ENCODE measurements around the gene PRKCA. TPM values are rescaled to one million over a fixed set of nuclear protein-coding genes. Genes with fewer than 3 reads are reported as not detected.

The PRKCA gene
- total RNA-seq, 2 donors from 2014 or later: 84.9 to 93.9 TPM

DNA sequence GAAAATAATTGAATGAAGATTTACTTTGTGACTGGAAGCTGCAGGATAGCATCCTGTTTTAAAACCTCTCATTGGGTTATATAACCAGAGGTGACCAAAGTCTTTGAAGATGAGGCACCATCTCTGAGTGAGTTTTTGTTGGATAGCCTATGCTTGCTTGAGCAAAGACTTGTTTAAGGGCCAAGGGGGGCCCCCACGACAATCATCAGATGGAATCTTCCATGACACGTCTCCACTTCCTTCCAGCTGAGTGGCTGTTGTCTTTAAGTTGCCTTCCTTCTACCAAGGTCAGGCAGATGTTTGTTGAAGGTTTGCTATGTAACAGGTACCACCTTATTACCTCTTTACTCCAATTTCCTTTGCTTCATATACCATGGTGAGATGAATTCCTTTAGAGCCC is 188.8 kb downstream of the PRKCA start:
- DNase-seq: no peak

DNA sequence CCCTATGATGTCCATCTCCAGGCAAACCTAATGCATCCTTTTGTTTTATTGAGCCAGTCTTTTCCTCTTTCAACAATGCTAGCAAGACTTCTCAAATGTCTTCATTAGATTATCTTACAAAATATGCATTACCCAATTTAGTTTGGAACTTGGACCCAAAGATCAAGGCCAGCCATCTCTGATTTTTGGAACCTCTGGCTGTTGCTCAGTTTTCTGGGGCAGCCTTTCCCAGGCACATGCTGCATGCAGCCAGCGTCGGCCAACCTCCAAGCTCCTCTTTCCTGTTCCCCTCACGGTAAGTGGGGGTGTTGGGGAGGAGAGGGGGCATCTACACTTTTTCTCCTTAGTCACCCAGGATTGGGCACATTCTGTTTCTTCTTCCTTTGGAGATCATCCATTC is 189.3 kb downstream of the PRKCA start:
- H3K9me3 ChIP-seq (ENCODE audit: control insufficient read depth, low read length, poor library complexity, severe bottlenecking): no peaks in the 10 kb centered on the region
- Mint-ChIP-seq H3K36me3 (ENCODE audit: low read depth) (peaks cover 3% of the 10 kb centered on the region), H3K27me3 (no peaks in the 10 kb centered on the region), H3K4me3 (no peak overlapping the region), H3K27ac (peak overlapping the region; percentile 59), H3K4me1 (peaks cover 45% of the 10 kb centered on the region)
- DNase-seq (no peak), ATAC-seq (no peak)

More for the DNA sequence above, 188.8 kb downstream of the PRKCA start:
- Mint-ChIP-seq H3K27me3 (no peaks in the 10 kb centered on the region), H3K36me3 (ENCODE audit: low read depth) (peaks cover 3% of the 10 kb centered on the region), H3K4me3 (no peak overlapping the region), H3K27ac (peak overlapping the region; percentile 59), H3K4me1 (peaks cover 45% of the 10 kb centered on the region)
- H3K9me3 ChIP-seq (ENCODE audit: control insufficient read depth, low read length, poor library complexity, severe bottlenecking): no peaks in the 10 kb centered on the region
- ATAC-seq: no peak

- Mint-ChIP-seq H3K36me3 (ENCODE audit: low read depth) (peaks cover 3% of the 10 kb centered on the region), H3K27me3 (no peaks in the 10 kb centered on the region), H3K4me1 (peaks cover 43% of the 10 kb centered on the region), H3K27ac (peak overlapping the region; percentile 59), H3K4me3 (no peak overlapping the region)
- ATAC-seq (no peak), DNase-seq (no peak)
- H3K9me3 ChIP-seq (ENCODE audit: control insufficient read depth, low read length, poor library complexity, severe bottlenecking): no peaks in the 10 kb centered on the region
Observed at GRCh38 chr17:66492080-66492479, 189.7 kb downstream of the PRKCA start.

GRCh38 chr17:66492561-66493005 is 190.2 kb downstream of the PRKCA start:
- DNase-seq (no peak), ATAC-seq (no peak)
- peaks cover 3% of the 10 kb centered on the region for H3K36me3 Mint-ChIP-seq (ENCODE audit: low read depth)
- H3K27ac Mint-ChIP-seq: peak overlapping the region; percentile 59
- peaks cover 38% of the 10 kb centered on the region for H3K4me1 Mint-ChIP-seq
- no peaks in the 10 kb centered on the region for H3K27me3 Mint-ChIP-seq
- H3K4me3 Mint-ChIP-seq: no peak overlapping the region
- no peaks in the 10 kb centered on the region for H3K9me3 ChIP-seq (ENCODE audit: control insufficient read depth, low read length, poor library complexity, severe bottlenecking)

DNA sequence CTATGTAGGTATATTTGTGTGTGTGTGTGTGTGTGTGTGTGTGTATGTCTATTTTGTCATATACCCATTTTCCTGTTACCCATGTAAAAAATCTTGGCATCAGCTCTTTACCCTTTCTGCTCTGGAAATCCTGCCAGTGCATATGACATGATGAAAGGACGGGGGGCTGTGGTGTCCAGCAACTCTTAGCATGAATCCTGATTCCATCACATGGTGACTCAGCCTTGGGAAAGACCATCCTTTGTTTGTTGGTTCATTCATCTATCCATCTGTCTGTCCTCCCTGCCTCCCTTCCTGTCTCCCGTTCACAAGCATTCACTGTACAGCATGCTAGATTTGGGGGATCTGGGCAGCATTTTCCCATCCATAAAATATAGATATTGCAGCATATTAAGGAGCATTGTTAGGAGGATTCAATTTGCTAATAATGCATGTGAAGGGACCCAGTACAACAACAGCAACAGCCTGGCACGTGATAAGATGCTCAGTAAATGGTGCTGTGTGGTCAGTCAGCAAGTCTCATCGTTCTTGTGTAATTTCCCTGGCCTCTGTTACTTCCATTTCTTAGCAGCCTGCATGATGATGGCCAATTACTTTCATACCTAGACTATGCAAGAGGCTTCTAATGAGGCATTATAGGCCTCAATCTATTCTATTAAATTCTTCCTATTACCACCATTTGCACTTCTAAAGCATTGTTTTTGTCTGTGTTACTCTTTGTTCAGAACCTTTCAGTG is 191.0 kb downstream of the PRKCA start:
- H3K27ac Mint-ChIP-seq: no peak overlapping the region
- no peaks in the 10 kb centered on the region for H3K9me3 ChIP-seq (ENCODE audit: control insufficient read depth, low read length, poor library complexity, severe bottlenecking)
- DNase-seq: no peak
- ATAC-seq: no peak
- peak overlapping the region; percentile 10 for H3K4me3 Mint-ChIP-seq
- H3K36me3 Mint-ChIP-seq (ENCODE audit: low read depth): peaks cover 3% of the 10 kb centered on the region
- H3K27me3 Mint-ChIP-seq: no peaks in the 10 kb centered on the region
- H3K4me1 Mint-ChIP-seq: peaks cover 33% of the 10 kb centered on the region

GRCh38 chr17:66494023-66494803 is 191.8 kb downstream of the PRKCA start:
- no peaks in the 10 kb centered on the region for H3K27me3 Mint-ChIP-seq
- H3K27ac Mint-ChIP-seq: no peak overlapping the region
- peaks cover 6% of the 10 kb centered on the region for H3K36me3 Mint-ChIP-seq (ENCODE audit: low read depth)
- H3K4me1 Mint-ChIP-seq: peaks cover 38% of the 10 kb centered on the region
- ATAC-seq (peak; percentile 59), DNase-seq (no peak)
- no peaks in the 10 kb centered on the region for H3K9me3 ChIP-seq (ENCODE audit: control insufficient read depth, low read length, poor library complexity, severe bottlenecking)
- H3K4me3 Mint-ChIP-seq: peak overlapping the region; percentile 10

DNA sequence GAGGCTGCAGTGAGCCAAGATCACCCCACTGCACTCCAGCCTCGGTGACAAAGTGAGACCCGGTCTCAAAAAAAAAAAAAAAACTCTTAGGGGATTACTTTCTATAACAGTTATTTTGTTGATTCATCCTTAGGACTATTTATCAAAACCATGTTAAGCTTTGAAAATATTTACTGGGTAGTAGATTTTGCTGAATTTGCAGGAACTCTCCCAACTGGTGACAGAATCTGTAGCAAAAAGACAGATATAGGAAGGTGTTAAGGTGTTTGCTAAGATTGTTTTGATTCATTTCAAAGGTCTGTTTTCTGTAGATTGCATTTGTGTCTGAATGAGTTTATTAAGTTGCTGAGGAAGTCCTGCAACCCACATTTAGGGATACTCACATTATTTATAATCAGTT is 192.6 kb downstream of the PRKCA start:
- no peaks in the 10 kb centered on the region for H3K9me3 ChIP-seq (ENCODE audit: control insufficient read depth, low read length, poor library complexity, severe bottlenecking)
- ATAC-seq: no peak
- H3K36me3 Mint-ChIP-seq (ENCODE audit: low read depth): peaks cover 6% of the 10 kb centered on the region
- DNase-seq: no peak
- peaks cover 44% of the 10 kb centered on the region for H3K4me1 Mint-ChIP-seq
- H3K4me3 Mint-ChIP-seq: no peak overlapping the region
- no peak overlapping the region for H3K27ac Mint-ChIP-seq
- H3K27me3 Mint-ChIP-seq: no peaks in the 10 kb centered on the region

- no peak overlapping the region for H3K27ac Mint-ChIP-seq
- peaks cover 46% of the 10 kb centered on the region for H3K4me1 Mint-ChIP-seq
- peaks cover 6% of the 10 kb centered on the region for H3K36me3 Mint-ChIP-seq (ENCODE audit: low read depth)
- DNase-seq (no peak), ATAC-seq (no peak)
- H3K27me3 Mint-ChIP-seq: no peaks in the 10 kb centered on the region
- H3K9me3 ChIP-seq (ENCODE audit: control insufficient read depth, low read length, poor library complexity, severe bottlenecking): no peaks in the 10 kb centered on the region
- no peak overlapping the region for H3K4me3 Mint-ChIP-seq
Observed at GRCh38 chr17:66496306-66496705, 193.9 kb downstream of the PRKCA start.

DNA sequence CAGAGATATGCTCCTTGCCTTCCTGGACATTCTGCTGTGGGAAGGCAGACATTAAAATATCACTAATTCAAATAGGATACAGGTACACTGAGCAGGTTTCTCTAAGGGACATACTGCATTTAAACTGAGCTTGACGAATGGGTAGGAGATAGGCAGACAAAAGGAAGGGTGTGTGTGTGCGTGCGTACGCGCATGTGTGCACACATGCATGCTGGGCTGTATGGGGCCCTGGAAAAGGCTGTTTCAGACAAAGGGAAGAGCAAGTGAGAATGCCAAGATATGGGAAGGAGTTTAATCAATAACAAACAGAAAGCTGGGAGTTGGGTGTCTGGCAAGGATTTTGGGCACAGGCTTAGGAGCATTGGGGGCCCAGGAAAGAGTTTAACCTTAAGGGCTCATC is 196.2 kb downstream of the PRKCA start:
- Mint-ChIP-seq H3K27me3 (no peaks in the 10 kb centered on the region), H3K27ac (peak overlapping the region; percentile 77), H3K36me3 (ENCODE audit: low read depth) (peaks cover 6% of the 10 kb centered on the region), H3K4me3 (no peak overlapping the region), H3K4me1 (peaks cover 35% of the 10 kb centered on the region)
- DNase-seq: no peak
- no peak for ATAC-seq
- no peaks in the 10 kb centered on the region for H3K9me3 ChIP-seq (ENCODE audit: control insufficient read depth, low read length, poor library complexity, severe bottlenecking)

GRCh38 chr17:66506641-66507040 is 204.2 kb downstream of the PRKCA start:
- Mint-ChIP-seq H3K36me3 (ENCODE audit: low read depth) (no peaks in the 10 kb centered on the region), H3K4me1 (peaks cover 36% of the 10 kb centered on the region), H3K27ac (no peak overlapping the region), H3K27me3 (no peaks in the 10 kb centered on the region), H3K4me3 (no peak overlapping the region)
- H3K9me3 ChIP-seq (ENCODE audit: control insufficient read depth, low read length, poor library complexity, severe bottlenecking): no peaks in the 10 kb centered on the region
- DNase-seq: no peak
- ATAC-seq: no peak

DNA sequence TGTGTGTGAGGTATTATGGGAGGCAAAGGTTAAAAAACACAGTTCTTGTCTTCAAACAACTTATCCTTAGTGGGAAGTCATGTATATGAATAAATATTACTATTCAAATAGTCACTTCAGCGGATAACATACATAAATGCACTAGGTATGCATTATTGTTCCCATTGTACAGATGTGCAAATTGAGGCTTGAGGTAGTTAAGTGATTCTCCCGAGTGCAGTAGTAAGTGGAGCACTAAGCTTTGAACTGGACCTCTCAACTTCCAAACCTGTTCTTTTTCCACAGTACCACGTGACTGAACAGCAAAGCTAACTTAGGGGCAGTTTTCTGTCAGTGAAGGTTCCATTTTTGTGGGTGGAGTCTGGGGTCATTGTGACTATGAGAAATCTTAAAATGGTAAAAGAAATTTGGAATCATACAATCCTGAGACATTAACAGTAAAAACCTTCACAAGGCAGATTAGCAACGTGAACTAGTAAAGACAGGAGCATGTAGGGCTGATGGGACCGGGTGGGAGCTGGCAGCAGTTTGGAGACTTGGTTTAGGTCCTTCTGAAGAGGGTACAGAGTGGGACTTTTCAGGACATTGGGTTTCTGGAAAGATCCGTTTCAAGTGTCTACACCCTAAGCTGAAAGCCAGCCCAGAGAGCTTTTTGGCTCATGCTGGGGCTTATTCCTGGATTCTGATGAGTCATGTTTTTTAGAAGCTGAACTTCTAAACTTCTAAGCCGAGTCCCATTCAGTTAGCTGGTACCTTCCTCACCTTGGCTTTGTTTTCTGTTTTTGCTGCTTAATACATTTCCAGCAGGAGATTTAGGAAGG is 204.9 kb downstream of the PRKCA start:
- no peaks in the 10 kb centered on the region for H3K9me3 ChIP-seq (ENCODE audit: control insufficient read depth, low read length, poor library complexity, severe bottlenecking)
- H3K36me3 Mint-ChIP-seq (ENCODE audit: low read depth): no peaks in the 10 kb centered on the region
- no peak for DNase-seq
- peaks cover 36% of the 10 kb centered on the region for H3K4me1 Mint-ChIP-seq
- ATAC-seq: no peak
- no peak overlapping the region for H3K4me3 Mint-ChIP-seq
- peak overlapping the region; percentile 57 for H3K27ac Mint-ChIP-seq
- no peaks in the 10 kb centered on the region for H3K27me3 Mint-ChIP-seq

DNA sequence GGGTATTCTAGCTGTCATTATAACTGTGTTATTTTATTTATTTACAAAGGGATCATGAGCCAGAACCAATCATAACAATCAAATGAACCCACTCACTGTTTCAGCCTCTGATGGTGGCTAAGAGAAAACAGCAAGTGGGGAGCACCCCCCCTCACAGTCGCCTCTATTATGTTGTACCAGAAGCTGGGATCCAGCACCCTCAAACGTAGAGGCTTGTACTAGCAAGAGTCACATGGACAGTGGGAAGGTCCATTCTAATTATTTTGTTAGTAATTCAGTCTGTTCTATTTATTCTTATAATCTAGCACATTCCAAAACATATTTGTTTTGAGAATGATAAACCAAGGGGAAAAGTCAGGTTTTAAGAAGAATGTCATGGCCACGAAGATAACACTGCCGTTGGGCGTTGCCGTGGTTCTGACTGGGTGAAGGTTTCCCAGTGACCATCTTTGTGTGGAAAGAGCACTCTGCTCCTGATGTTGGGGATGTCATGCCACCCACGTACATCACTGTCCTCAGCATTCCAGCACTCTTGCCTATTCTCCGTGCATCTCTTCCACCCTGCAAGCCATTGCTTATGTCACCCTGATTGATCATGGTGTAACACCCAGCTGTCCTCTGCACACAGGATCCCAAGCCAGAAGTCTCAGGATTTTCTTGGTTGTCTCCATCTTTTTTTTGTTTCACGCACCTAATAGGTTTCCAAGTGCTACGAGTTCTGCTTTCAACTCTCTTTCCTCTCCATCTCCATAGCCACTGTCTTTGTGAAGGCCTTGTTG is 205.8 kb downstream of the PRKCA start:
- Mint-ChIP-seq H3K4me3 (no peak overlapping the region), H3K27ac (peak overlapping the region; percentile 57), H3K4me1 (peaks cover 40% of the 10 kb centered on the region), H3K36me3 (ENCODE audit: low read depth) (no peaks in the 10 kb centered on the region), H3K27me3 (no peaks in the 10 kb centered on the region)
- DNase-seq: no peak
- no peaks in the 10 kb centered on the region for H3K9me3 ChIP-seq (ENCODE audit: control insufficient read depth, low read length, poor library complexity, severe bottlenecking)
- no peak for ATAC-seq

Measured in T-helper 17 cell (primary cell).